Gastroesophageal sphincter (tissue), 3 donors: Measurements from ENCODE around the gene MYOM1.

Experiments
- EP300 ChIP-seq: sonication (generic); formaldehyde crosslinking; IDR thresholded peaks from one replicate; pipeline ENCODE4 v1.6.1; 2017; ENCODE audit warnings: antibody characterized with exemption, mild to moderate bottlenecking
- TF ChIP-seq, protein P1 (sequence below), 4 experiments: fragments of 200-600 bp in 2 of 4; fragments of 450-650 bp in 2 of 4; sonication (generic) in 1 of 4; IDR thresholded peaks; one replicate each; pipeline ENCODE4 v1.5.1; 2017 to 2019; ENCODE audit warnings: antibody characterized with exemption in 4 of 4, mild to moderate bottlenecking in 2 of 4, moderate library complexity in 2 of 4

DNA sequence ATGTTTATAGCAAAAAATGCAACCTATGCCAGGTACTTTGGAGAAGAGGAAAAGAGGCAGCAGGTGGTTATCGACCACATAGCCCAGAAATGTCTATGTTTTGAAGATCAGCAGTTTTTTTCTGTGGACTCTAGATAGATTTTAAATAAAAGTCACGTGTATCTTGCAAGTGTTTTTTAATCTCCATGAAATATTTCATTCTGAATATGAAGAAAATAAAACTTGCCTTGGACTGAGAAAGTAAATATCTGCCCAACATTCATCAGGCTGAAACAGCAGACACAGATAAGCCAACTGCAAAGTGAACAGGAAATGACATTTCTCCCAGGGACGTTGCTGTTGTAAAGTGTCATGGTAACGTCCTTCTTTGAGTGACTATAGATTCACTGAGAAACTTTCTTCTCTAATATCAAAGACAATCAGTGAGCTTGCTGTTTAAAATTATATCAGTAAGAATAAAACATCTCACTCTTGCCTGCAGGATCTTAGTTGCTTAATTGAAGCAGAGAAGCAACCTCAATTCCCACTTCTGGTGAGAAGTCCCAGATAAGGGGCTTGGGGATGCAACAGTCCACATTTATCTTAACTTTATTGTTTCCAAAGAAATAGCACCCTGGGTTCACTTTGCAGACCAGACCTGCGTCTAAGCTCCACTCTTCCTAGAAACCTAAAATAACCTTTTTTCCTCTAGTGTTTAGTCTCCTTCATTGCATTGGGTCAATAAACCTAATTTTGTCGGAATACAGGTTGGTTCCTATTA, 6.3 kb downstream of the MYOM1 start:
- TF ChIP-seq, protein P1, sequence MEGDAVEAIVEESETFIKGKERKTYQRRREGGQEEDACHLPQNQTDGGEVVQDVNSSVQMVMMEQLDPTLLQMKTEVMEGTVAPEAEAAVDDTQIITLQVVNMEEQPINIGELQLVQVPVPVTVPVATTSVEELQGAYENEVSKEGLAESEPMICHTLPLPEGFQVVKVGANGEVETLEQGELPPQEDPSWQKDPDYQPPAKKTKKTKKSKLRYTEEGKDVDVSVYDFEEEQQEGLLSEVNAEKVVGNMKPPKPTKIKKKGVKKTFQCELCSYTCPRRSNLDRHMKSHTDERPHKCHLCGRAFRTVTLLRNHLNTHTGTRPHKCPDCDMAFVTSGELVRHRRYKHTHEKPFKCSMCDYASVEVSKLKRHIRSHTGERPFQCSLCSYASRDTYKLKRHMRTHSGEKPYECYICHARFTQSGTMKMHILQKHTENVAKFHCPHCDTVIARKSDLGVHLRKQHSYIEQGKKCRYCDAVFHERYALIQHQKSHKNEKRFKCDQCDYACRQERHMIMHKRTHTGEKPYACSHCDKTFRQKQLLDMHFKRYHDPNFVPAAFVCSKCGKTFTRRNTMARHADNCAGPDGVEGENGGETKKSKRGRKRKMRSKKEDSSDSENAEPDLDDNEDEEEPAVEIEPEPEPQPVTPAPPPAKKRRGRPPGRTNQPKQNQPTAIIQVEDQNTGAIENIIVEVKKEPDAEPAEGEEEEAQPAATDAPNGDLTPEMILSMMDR (IDR thresholded peaks at IDR 0.05): no peak
- no peak for TF ChIP-seq EP300
